Stomach (tissue), 9 donors: Measurements from ENCODE around the gene NAPG. TPM values are rescaled to one million over a fixed set of nuclear protein-coding genes. Genes with fewer than 3 reads are reported as not detected.
"Not testable (repeated sequence)": the region's sequence is repeated elsewhere in the genome, so short reads cannot be mapped to it uniquely, and the experiment has no call there.

Experiments used
- DNase-seq, 2 donors: peaks; one replicate each; pipeline versions ENCODE4 v3.0.0 to v3.0.0-alpha.2; 2013 to 2019
- H3K27ac ChIP-seq, 5 donors: fragments of 200-600 bp in 4 of 5; sonication (generic) in 4 of 5; one replicate each; pipeline ENCODE4 v1.5.1; 2013 to 2019; ENCODE audit warnings: mild to moderate bottlenecking in 1 of 5, moderate library complexity in 1 of 5
- H3K27me3 ChIP-seq, 3 donors: fragments of 200-600 bp; sonication (generic); one replicate each; pipeline ENCODE4 v1.5.1; 2017 to 2019; ENCODE audit warnings: mixed run types in 1 of 3
- H3K36me3 ChIP-seq, 4 donors: fragments of 200-600 bp; sonication (generic); 1 replicate in 3 of 4; 2 replicates in 1 of 4; pipeline ENCODE4 v1.5.1; 2016 to 2019
- H3K4me1 ChIP-seq, 4 donors: fragments of 200-600 bp; sonication (generic); one replicate each; pipeline ENCODE4 v1.5.1; 2016 to 2019
- H3K4me3 ChIP-seq, 4 donors: fragments of 200-600 bp; sonication (generic) in 3 of 4; one replicate each; pipeline ENCODE4 v1.5.1; 2016 to 2019; ENCODE audit warnings: mild to moderate bottlenecking in 1 of 4
- H3K9me3 ChIP-seq, 4 donors: fragments of 200-600 bp; sonication (generic); one replicate each; pipeline ENCODE4 v1.5.1; 2016 to 2019
- CTCF ChIP-seq, 7 experiments: fragments of 450-650 bp in 4 of 7; fragments of 200-600 bp in 3 of 7; sonication (generic) in 3 of 7; IDR thresholded peaks; one replicate each; pipeline ENCODE4 v1.5.1; 2016 to 2019; ENCODE audit warnings: antibody characterized with exemption in 7 of 7, control low read depth in 2 of 7, mild to moderate bottlenecking in 1 of 7
- EP300 ChIP-seq: sonication (generic); formaldehyde crosslinking; IDR thresholded peaks from one replicate; pipeline ENCODE4 v1.6.1; 2017; ENCODE audit warnings: antibody characterized with exemption
- POLR2A ChIP-seq, 4 donors: fragments of 450-650 bp; IDR thresholded peaks; one replicate each; pipeline ENCODE4 v1.6.1; 2016; ENCODE audit warnings: antibody characterized with exemption in 4 of 4, control low read depth in 2 of 4, mild to moderate bottlenecking in 1 of 4, moderate library complexity in 1 of 4
- POLR2AphosphoS5 ChIP-seq, 3 donors: sonication (generic); formaldehyde crosslinking; IDR thresholded peaks; one replicate each; pipeline ENCODE4 v1.6.1; 2016; ENCODE audit warnings: antibody characterized with exemption in 3 of 3
- WGBS, 5 donors: extraction: QIAGEN DNeasy Blood & Tissue Kit in 3 of 5; methylation state at CpG; one replicate each; pipeline versions ENCODE4 v1.1.5 to v1.1.7; 2013 to 2018; 5-methylcytosine and 5-hydroxymethylcytosine counted together
- intact Hi-C: fragments of 100-400 bp; cut with DNase I; formaldehyde crosslinking; loops from one replicate; pipeline ENCODE4 v1.15.1; 2023; ENCODE audit warnings: low total_unique reads
- polyA plus RNA-seq, 3 donors: library from polyadenylated mRNA; stranded (reverse); fragments of 200-250 nt; gene quantifications; one replicate each; pipeline ENCODE4 v1.2.3, GENCODE V29; 2013
- total RNA-seq, 5 donors: library from RNA; depleted of rRNA; stranded (reverse); fragments of >200 nt; gene quantifications; one replicate each; pipeline versions ENCODE4 v1.1.0 to v1.2.3, GENCODE V29; 2014 to 2016
- donor health status: healthy with polysubstance abuse.
- donor health status: Bipolar disorder and iron deficiency.
- donor health status: healthy.

The NAPG gene
- total and polyA plus RNA-seq, 8 donors, result 5.5 to 83.7 (median 17.6) TPM

GRCh38 chr18:10565835-10566234 is 40.0 kb downstream of the NAPG start:
- TF ChIP-seq CTCF (IDR thresholded peaks at IDR 0.05) (no peak), EP300 (no peak), POLR2AphosphoS5 (IDR thresholded peaks at IDR 0.05) (no peak), POLR2A (IDR thresholded peaks at IDR 0.05) (no peak)
- H3K36me3 ChIP-seq, result no peaks in the 10 kb centered on the region
- 83 to 91% (median 88%) methylated on average over 5 of the region's 5 CpGs for WGBS, 5 donors
- no peaks in the 10 kb centered on the region for H3K4me1 ChIP-seq
- H3K27me3 ChIP-seq, result no peaks in the 10 kb centered on the region
- no peaks in the 10 kb centered on the region for H3K9me3 ChIP-seq
- no peak overlapping the region for H3K27ac ChIP-seq
- intact Hi-C loops, result no loop called here
- no peak overlapping the region for H3K4me3 ChIP-seq
- no peak for DNase-seq

- Histone ChIP-seq H3K27ac (no peak overlapping the region), H3K36me3 (no peaks in the 10 kb centered on the region), H3K4me3 (no peak overlapping the region), H3K27me3 (no peaks in the 10 kb centered on the region), H3K9me3 (no peaks in the 10 kb centered on the region), H3K4me1 (no peaks in the 10 kb centered on the region)
- TF ChIP-seq CTCF (IDR thresholded peaks at IDR 0.05), result no peak
- no peak for TF ChIP-seq EP300
- TF ChIP-seq POLR2AphosphoS5 (IDR thresholded peaks at IDR 0.05), result no peak
- intact Hi-C loops, result no loop called here
- whole genome bisulfite sequencing, 5 donors, result 90 to 97% (median 94%) methylated on average over 3 of the region's 3 CpGs
- no peak for DNase-seq
Observed at GRCh38 chr18:10566390-10566789, 40.6 kb downstream of the NAPG start.

- H3K27ac ChIP-seq, intact Hi-C loops, H3K4me3 ChIP-seq, H3K9me3 ChIP-seq, H3K27me3 ChIP-seq, DNase-seq, H3K4me1 ChIP-seq, H3K36me3 ChIP-seq: not testable (repeated sequence)
- 76 to 96% (median 88%) methylated on average over 5 of the region's 5 CpGs for WGBS, 5 donors
Observed at GRCh38 chr18:10569941-10570340, 44.1 kb downstream of the NAPG start.

- intact Hi-C loops, result no loop called here
- no peak for DNase-seq
- no peak overlapping the region for H3K4me3 ChIP-seq
- no peaks in the 10 kb centered on the region for H3K9me3 ChIP-seq
- TF ChIP-seq POLR2AphosphoS5 (IDR thresholded peaks at IDR 0.05), result no peak
- no peak for TF ChIP-seq CTCF (IDR thresholded peaks at IDR 0.05)
- H3K27ac ChIP-seq, result no peak overlapping the region
- no peaks in the 10 kb centered on the region for H3K36me3 ChIP-seq
- no peaks in the 10 kb centered on the region for H3K4me1 ChIP-seq
- 92 to 100% (median 96%) methylated on average over 1 of the region's 1 CpG for WGBS, 5 donors
- no peaks in the 10 kb centered on the region for H3K27me3 ChIP-seq
Observed at GRCh38 chr18:10570622-10571021, 44.8 kb downstream of the NAPG start.

- Histone ChIP-seq H3K9me3 (no peaks in the 10 kb centered on the region), H3K4me3 (no peak overlapping the region), H3K4me1 (no peaks in the 10 kb centered on the region), H3K36me3 (no peaks in the 10 kb centered on the region), H3K27ac (no peak overlapping the region), H3K27me3 (no peaks in the 10 kb centered on the region)
- no peak for DNase-seq
- intact Hi-C loops, result no loop called here
- TF ChIP-seq CTCF (IDR thresholded peaks at IDR 0.05) (no peak), POLR2A (IDR thresholded peaks at IDR 0.05) (no peak), EP300 (no peak), POLR2AphosphoS5 (IDR thresholded peaks at IDR 0.05) (no peak)
- WGBS, 5 donors, result 46 to 76% (median 64%) methylated on average over 2 of the region's 2 CpGs
Observed at GRCh38 chr18:10571537-10571936, 45.7 kb downstream of the NAPG start.

- H3K4me1 ChIP-seq, DNase-seq, H3K4me3 ChIP-seq, intact Hi-C loops, H3K36me3 ChIP-seq, H3K27me3 ChIP-seq, H3K9me3 ChIP-seq, H3K27ac ChIP-seq: not testable (repeated sequence)
- WGBS, 5 donors, result 100% methylated on average over 1 of the region's 2 CpGs; no CpG with 5 or more reads in 4 of the 5 donors
Observed at GRCh38 chr18:10573261-10573660, 47.4 kb downstream of the NAPG start.

- H3K4me1 ChIP-seq, H3K9me3 ChIP-seq, H3K36me3 ChIP-seq, intact Hi-C loops, H3K4me3 ChIP-seq, H3K27me3 ChIP-seq, H3K27ac ChIP-seq, DNase-seq: not testable (repeated sequence)
- WGBS, 5 donors, result 64 to 82% (median 73%) methylated on average over 2 of the region's 2 CpGs
Observed at GRCh38 chr18:10574412-10574811, 48.6 kb downstream of the NAPG start.

- H3K27me3 ChIP-seq, DNase-seq, H3K4me1 ChIP-seq, H3K4me3 ChIP-seq, H3K9me3 ChIP-seq, H3K27ac ChIP-seq, intact Hi-C loops, H3K36me3 ChIP-seq: not testable (repeated sequence)
- WGBS, 5 donors, result 77 to 89% (median 82%) methylated on average over 24 to 25 of the region's 25 CpGs
Observed at GRCh38 chr18:10577842-10578572, 52.2 kb downstream of the NAPG start.
